ENCODE measurements around the gene NPHP4.

DNA sequence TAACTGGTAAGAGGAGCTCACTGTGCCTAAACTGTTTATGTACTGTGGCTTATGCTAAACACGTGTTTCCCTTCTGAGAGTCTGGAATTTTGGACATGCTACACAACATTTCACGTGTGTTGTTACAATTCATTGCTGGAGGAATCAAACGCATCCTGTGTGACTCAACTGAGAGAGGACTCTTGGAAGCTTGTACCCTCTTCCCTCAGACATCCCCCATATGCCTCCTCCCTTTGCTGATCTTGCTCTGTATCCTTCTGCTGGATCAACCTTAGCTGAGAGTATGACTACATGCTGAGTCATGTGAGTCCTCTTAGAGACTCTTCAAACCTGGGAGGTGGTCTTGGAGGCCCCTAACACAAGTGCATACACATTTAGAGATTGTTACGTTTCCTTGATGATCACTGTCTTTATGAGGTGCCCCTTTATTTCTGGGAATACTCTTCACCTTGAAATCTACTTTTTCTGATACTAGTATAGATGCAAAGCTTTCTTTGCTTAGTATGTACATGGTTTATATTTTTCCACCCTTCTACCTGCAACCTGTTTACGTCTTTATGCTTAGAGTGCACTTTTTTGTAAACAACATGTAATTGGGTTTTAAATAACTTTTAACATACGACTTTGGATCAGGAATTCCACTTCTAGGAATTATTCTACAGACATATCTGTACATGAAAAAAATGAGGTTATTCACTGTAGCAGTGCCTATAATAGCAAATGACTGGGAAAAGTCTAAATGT, 8.7 kb downstream of the NPHP4 start:
- TF ChIP-seq, protein P1, sequence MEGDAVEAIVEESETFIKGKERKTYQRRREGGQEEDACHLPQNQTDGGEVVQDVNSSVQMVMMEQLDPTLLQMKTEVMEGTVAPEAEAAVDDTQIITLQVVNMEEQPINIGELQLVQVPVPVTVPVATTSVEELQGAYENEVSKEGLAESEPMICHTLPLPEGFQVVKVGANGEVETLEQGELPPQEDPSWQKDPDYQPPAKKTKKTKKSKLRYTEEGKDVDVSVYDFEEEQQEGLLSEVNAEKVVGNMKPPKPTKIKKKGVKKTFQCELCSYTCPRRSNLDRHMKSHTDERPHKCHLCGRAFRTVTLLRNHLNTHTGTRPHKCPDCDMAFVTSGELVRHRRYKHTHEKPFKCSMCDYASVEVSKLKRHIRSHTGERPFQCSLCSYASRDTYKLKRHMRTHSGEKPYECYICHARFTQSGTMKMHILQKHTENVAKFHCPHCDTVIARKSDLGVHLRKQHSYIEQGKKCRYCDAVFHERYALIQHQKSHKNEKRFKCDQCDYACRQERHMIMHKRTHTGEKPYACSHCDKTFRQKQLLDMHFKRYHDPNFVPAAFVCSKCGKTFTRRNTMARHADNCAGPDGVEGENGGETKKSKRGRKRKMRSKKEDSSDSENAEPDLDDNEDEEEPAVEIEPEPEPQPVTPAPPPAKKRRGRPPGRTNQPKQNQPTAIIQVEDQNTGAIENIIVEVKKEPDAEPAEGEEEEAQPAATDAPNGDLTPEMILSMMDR (IDR thresholded peaks at IDR 0.05; ENCODE audit: low read depth, low read length, poor library complexity, severe bottlenecking), result no peak
- TF ChIP-seq EZH2phosphoT487 (IDR thresholded peaks at IDR 0.05; ENCODE audit: borderline replicate concordance, low read length), result no peak
